Kasumi-1 (cell line): ENCODE measurements around the gene PACRG.

ENCODE experiments used
- DNase-seq, 2 experiments: peaks; one replicate each; lab custom pipeline; 2025; lab: John Stamatoyannopoulos, UW

The PACRG gene

GRCh38 chr6:163200694-163201093, 472.9 kb downstream of the PACRG start:
- no peak for DNase-seq

DNA sequence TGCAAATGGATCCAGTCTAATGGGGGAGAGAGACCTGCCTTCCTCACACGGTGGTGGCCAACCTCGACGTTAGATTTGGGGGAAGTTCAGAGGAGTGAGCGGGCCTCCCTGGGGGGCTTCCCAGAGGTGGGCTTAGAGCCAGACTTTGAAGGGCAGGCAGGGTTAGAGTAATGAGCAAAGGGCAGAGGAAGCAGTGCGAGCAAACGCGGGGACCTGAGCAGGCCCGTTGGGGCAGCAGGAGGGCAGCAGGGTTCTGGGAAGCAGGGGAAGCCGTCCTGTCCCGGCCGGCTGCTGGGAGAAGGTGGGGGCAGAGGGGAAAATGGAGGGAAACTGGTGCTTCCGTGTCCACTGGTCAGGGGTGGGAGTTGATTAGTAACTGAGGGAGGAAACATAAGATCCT, 474.1 kb downstream of the PACRG start:
- DNase-seq = no peak

DNA sequence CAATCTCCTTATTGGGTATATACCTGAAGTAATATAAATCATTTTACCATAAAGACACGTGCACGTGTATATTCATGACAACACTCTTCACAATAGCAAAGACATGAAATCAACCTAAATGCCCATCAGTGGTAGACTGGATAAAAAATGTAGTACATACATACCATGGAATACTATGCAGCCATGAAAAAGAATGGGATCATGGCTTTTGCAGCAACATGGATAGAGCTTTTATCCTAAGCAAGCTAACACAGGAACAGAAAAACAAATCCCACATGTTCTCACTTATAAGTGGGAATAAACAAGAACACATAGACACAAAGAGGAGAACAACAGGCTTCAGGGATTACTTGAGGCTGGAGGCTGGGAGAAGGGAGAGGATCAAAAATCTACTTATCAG, 478.4 kb downstream of the PACRG start:
- no peak for DNase-seq

GRCh38 chr6:163207431-163208383, 479.9 kb downstream of the PACRG start:
- DNase-seq = no peak

GRCh38 chr6:163209005-163209404, 481.2 kb downstream of the PACRG start:
- no peak for DNase-seq

DNA sequence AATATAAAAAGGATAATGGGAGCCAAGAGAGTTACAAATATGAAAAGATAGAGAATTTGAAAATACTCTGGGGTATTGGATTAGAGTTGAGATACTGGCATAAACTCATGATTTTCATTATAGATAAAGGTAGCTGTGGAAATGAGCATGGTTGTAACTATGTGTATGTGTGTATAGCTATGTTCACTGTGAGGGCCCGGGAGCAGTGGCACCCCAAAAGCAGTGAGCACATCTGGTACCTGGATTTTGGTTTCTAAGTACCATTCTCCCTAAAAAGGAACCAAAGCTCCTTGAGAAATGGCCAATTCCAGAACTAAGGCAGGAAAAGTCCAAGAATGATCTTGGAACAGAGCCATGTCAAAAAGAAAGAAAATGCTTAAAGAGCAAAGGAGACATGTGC, 484.3 kb downstream of the PACRG start:
- DNase-seq = no peak

GRCh38 chr6:163214259-163214658, 486.5 kb downstream of the PACRG start:
- no peak for DNase-seq

DNA sequence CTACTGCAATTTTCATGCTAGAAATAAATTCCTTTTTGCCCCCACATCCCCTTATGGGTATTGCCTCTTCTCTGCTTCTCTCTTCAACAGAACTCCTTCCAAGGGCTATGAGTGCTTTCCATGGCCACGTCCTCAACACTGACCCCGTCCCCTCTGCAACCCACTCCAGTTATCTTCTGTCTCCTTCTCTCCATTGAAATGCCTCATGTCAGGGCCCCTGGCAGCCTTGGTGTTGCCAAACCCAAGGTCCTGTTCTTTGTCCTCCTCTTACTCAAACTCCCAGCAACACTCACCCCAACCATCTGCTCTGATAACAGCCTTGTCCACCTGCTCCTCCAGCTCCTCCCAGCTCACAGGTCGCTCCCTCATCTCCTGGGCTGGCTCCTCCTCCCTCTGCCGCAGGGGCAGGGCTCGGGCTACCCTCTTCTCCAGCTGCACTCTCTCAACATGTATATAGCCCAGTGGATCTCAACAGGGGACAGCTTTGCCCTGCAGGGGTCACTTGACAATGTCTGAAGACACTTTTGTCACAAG, 490.7 kb downstream of the PACRG start:
- no peak for DNase-seq

DNA sequence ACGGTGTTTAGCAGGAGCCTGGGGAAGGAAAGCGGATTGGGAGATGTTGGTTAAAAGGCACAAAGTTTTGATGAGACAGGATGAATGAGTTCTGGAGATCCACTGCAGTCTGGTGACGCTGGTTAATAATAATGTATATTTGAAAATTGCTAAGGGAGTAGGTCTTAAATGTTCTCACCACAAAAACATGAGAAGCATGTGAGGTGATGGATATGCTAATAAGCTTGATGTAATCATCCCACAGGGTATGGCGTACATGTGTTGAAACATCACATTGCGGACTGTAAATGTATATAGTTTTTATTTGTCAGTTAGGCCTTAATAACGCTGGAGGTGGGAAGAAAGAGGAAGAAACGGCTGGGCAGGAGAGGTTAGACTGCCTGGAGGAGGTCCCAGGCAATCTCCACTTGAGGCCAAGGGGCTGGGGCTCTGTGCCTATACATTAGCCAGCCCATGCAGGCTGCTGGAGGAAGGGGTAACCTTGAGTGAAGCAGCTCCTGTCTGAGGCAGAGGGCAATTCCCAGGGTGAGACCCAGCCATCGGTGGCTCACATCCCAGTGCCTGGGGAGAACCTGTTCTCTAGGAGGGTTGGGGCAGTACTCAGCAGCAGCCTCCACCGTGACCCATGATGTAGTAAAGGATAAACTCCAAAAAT, 498.5 kb downstream of the PACRG start:
- no peak for DNase-seq

GRCh38 chr6:163226836-163227485, 499.2 kb downstream of the PACRG start:
- DNase-seq = no peak

DNA sequence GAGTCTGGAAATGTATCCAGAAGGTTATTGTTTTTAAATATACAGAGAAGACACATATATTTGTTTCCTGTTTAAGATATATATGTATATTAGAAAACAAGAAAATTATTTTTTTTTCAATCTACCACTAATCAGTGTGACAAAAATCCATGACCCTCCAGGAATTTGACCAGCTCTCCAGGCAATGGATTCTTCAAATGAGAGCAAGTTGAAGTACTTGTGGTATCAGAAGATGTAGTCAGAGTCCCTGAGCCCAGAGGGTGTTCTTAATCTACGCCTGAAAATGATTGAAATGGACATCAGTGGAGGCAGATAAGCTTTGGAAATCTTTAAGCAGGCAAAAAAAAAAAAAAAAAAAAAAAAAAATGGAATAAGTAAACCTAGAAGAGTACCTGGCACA, 500.3 kb downstream of the PACRG start:
- no peak for DNase-seq

DNA sequence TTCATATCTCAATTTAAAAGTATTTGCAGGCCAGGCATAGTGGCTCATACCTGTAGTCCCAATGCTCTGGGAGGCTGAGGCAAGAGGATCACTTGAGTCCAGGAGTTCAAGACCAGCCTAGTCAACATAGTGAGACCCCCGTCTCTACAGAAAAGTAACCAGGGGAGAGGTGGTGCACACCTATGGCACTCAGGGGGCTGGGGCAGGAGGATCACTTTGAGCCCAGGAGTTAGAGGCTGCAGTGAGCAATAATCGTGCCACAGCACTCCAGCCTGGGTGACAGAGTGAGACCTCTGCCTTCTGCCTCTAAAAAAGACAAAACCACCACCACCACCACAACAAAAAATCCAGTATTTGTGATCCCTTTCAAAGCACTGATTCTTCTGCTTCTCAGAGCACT, 501.3 kb downstream of the PACRG start:
- no peak for DNase-seq

DNA sequence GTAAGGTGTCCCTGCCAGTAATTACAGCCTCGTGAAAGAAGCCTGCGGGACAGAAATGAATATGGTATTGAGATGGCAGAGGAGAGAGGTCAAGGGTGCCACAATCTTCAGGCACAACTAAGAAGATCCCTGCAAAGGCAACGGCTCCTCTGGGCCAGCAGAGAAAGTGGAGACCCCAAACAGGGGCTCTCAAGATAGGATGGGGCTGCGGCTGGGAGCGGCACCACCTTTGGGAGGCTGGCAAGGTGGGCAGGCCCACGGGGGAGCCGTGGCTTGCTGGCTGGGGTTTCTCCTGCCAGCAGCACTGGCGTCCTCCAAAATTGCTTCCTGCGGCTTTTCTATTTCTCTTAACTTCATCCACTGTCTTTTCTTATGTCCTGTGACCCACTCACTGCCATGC, 503.1 kb downstream of the PACRG start:
- no peak for DNase-seq

DNA sequence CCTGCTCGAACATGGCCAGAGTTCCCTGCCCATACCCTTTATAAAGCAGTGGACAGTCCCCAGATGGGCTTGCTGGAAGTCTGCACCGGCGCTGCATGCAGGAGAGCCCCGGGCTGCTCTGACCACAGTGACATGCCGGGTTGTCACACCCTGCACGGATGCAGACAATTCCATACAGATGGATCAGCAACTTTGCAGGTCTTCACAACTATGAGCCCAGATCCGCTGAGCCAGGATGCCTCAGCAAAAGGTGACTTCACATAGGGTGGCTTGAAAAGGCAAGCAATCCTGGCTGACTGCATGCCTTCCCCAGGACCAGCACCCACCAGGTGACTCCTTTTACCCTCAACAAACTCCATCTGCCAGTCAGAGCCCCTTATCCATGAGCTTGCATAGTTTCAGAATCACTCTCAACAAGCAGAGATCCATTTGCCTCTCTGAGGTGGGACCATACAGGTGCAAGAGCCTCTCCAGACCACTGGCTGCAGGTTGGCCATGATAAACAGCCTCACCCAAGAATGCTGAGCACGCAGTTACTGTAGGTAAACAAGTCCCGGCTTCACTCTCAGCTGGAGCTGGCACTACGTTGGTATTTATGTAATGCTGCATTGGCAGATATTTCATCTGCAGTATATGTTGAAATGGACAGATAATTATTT, 503.7 kb downstream of the PACRG start:
- DNase-seq = no peak

GRCh38 chr6:163232015-163232523, 504.3 kb downstream of the PACRG start:
- DNase-seq = no peak

- DNase-seq = no peak
These were observed 504.9 kb downstream of the PACRG start for GRCh38 chr6:163232649-163233048.

- no peak for DNase-seq
These were observed 509.3 kb downstream of the PACRG start for GRCh38 chr6:163237110-163237509.

DNA sequence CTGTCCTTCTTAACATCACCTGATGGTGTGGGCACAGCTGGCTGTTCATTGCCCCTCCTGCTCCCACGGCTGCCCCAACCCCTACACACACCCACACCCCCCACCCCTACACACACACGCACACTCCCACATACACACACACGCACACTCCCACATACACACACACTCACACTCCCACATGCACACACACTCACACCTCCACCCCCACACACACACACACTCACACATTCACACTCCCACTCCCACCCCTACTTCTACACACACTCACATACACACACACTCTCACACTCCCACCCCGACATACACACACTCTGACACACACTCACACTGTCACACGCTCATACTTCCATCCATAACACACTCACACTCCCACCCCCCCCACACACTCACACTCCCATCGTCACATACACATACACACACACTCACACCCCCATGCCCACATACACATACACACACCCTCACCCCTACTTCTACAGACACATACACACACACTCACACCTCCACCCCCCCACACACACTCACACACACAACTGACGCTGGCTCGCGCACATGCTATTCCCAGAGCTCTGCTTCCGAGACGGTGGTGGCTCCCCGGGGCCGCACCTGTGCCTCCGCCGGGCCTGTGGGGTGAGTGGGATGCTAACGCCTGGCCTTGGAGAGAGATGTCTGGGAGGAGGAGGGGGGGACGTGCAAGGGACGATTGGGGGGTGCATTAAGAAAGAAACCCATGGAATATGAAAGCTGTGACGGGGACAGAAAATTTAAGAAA, 512.0 kb downstream of the PACRG start:
- no peak for DNase-seq

DNA sequence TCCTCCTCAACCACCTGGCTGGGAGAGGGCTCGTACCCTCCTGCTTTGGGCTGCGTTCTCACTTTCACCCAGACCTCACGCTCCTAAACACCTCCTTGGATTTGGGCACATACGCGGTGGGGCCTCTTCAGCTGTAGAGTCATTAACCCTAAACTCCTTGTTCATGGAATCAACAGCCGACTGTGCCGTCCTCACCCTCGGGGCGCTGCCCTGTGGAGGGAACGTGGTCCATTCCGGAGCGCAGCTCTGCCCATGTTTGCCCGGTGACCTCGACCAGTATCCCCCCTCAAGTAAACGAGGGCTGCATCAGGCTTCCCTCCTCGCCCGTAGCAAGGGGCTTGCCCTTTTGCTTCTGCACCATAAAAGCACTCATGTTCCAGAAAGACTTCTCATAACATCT, 512.8 kb downstream of the PACRG start:
- DNase-seq = no peak

DNA sequence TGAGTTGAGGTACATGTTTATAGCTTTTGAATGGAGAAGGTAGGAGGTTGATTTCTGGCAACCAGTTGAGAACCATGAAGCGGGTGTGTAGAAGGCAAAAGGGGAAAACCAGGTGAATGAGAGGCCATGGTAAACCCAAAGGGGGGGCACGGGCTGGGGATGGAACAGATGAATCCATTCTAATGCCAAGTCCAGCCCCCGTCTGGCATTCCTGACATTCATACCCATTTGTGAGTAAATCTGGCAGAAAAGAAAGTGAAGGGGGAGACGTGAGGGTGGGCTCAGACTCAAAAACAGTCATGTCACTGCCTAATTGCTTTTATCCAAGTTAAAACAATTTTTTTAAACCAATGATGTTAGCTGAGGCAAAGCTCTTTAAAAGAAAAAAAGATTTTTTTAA, 513.9 kb downstream of the PACRG start:
- no peak for DNase-seq

GRCh38 chr6:163243083-163243482, 515.3 kb downstream of the PACRG start:
- DNase-seq = no peak
